CD4-positive, alpha-beta T cell treated with Interleukin-12 subunit alpha and Interleukin-12 subunit beta, for 1 hour (primary cell): ENCODE results near the gene ARF5.
A peak's percentile ranks its signal among the peaks of the same experiment; 100 is the strongest.

ENCODE experiments used
- DNase-seq: peaks from one replicate; pipeline ENCODE4 v3.0.0-alpha.2; 2020

ARF5 gene

GRCh38 chr7:127589896-127590295 is 1.7 kb downstream of the ARF5 start:
- no peak for DNase-seq

GRCh38 chr7:127591189-127591588 is 3.0 kb downstream of the ARF5 start:
- no peak for DNase-seq

GRCh38 chr7:127591591-127591990 is 3.4 kb downstream of the ARF5 start:
- DNase-seq, result no peak

- DNase-seq, result no peak
Measured at GRCh38 chr7:127592550-127592949, 4.3 kb downstream of the ARF5 start.

GRCh38 chr7:127594490-127594889 is 6.3 kb downstream of the ARF5 start:
- no peak for DNase-seq

- DNase-seq, result no peak
Measured at GRCh38 chr7:127595737-127596136, 7.5 kb downstream of the ARF5 start.

GRCh38 chr7:127598318-127598717 is 10.1 kb downstream of the ARF5 start:
- DNase-seq, result no peak

GRCh38 chr7:127600885-127601284 is 12.7 kb downstream of the ARF5 start:
- DNase-seq, result no peak

- no peak for DNase-seq
Measured at GRCh38 chr7:127608446-127608845, 20.2 kb downstream of the ARF5 start.

- DNase-seq, result no peak
Measured at GRCh38 chr7:127609297-127609696, 21.1 kb downstream of the ARF5 start.

- no peak for DNase-seq
Measured at GRCh38 chr7:127612263-127612662, 24.1 kb downstream of the ARF5 start.

- DNase-seq, result no peak
Measured at GRCh38 chr7:127616724-127617123, 28.5 kb downstream of the ARF5 start.

GRCh38 chr7:127618042-127618441 is 29.8 kb downstream of the ARF5 start, which contains the start of gene PAX4:
Gene PAX4, minus strand, starts transcription at chr7:127618142. Its CDS starts 2,214 bp downstream, at chr7:127615928.
- DNase-seq, result no peak

- no peak for DNase-seq
Measured at GRCh38 chr7:127618775-127619174, 30.6 kb downstream of the ARF5 start.

- DNase-seq, result no peak
Measured at GRCh38 chr7:127619681-127620405, 31.6 kb downstream of the ARF5 start.

GRCh38 chr7:127620406-127621233 is 32.4 kb downstream of the ARF5 start:
- DNase-seq, result no peak

- DNase-seq, result no peak
Measured at GRCh38 chr7:127625331-127625730, 37.1 kb downstream of the ARF5 start.

- no peak for DNase-seq
Measured at GRCh38 chr7:127628445-127628844, 40.2 kb downstream of the ARF5 start.

GRCh38 chr7:127629268-127629854 is 41.1 kb downstream of the ARF5 start:
- peak; percentile 30 for DNase-seq

GRCh38 chr7:127632276-127632910 is 44.2 kb downstream of the ARF5 start:
- DNase-seq, result no peak

- DNase-seq, result no peak
Measured at GRCh38 chr7:127635659-127636285, 47.6 kb downstream of the ARF5 start.

GRCh38 chr7:127638197-127638596 is 50.0 kb downstream of the ARF5 start:
- no peak for DNase-seq
